K562 (cell line): Measurements from ENCODE around the gene FRMPD3. TPM values are rescaled to one million over a fixed set of nuclear protein-coding genes. Genes with fewer than 3 reads are reported as not detected.

Experiments
- ATAC-seq: fragments of 200-7000 bp; cut with Tn5 transposase; 3 replicates; pipeline ENCODE4 v1.9.1; 2020; ENCODE audit warnings: moderate library complexity
- BruUV-seq: library from RNA; stranded (reverse); fragments of 400-500 nt; replicated peaks from 2 replicates; lab custom pipeline; 2021; lab: Mats Ljungman, UMichigan
- CTCF ChIA-PET: fragments of 300-600 bp; formaldehyde crosslinking; extraction: SDS; loops from one replicate; lab custom pipeline; 2021; ENCODE audit warnings: low intra/inter-chr PET ratio; lab: Yijun Ruan, JAX
- POLR2A ChIA-PET: fragments of 300-600, 350-650 bp; sonication (Branson Sonifier 250); formaldehyde crosslinking; extraction: SDS; loops from one replicate; lab custom pipeline; 2021; ENCODE audit warnings: antibody characterized with exemption, inconsistent platforms; lab: Yijun Ruan, JAX
- DNase-seq, 4 experiments: peaks; one replicate each; pipeline versions ENCODE4 v3.0.0 to v3.0.0-alpha.2; 2011 to 2018; ENCODE audit warnings: low spot score in 3 of 4, mixed read lengths in 3 of 4; ENCODE audit errors: extremely low read depth in 1 of 4
- FAIRE-seq: peaks from 2 replicates; lab custom pipeline; 2011; peaks lifted over from hg19 to GRCh38; lab: Jason Lieb, UNC
- H2AFZ ChIP-seq: 2 replicates; pipeline ENCODE4 v1.6.0; 2011; ENCODE audit warnings: low read depth, low read length, control low read depth, inconsistent platforms
- H3K27ac ChIP-seq: fragments of 200-600 bp; 3 replicates; pipeline ENCODE4 v1.8.0; 2011; ENCODE audit warnings: low read depth, mild to moderate bottlenecking, control low read depth, inconsistent platforms, low read length, moderate library complexity, mixed read lengths; ENCODE audit errors: extremely low read depth
- H3K27me3 ChIP-seq, 2 experiments: fragments of 300-600 bp in 1 of 2; 2 replicates in 1 of 2; 3 replicates in 1 of 2; pipeline versions ENCODE4 v1.6.0 to v1.8.0; 2011; ENCODE audit warnings: inconsistent platforms in 2 of 2, low read length in 2 of 2, mild to moderate bottlenecking in 1 of 2, mixed read lengths in 1 of 2, moderate library complexity in 1 of 2; ENCODE audit not compliant: control insufficient read depth in 2 of 2, insufficient read depth in 2 of 2
- H3K36me3 ChIP-seq: fragments of 300-600 bp; 3 replicates; pipeline ENCODE4 v1.8.0; 2011; ENCODE audit warnings: mild to moderate bottlenecking, low read length, inconsistent platforms; ENCODE audit not compliant: control insufficient read depth, insufficient read depth
- H3K4me1 ChIP-seq, 2 experiments: fragments of 200-600 bp in 1 of 2; replicated peaks in 1 of 2; 2 replicates in 1 of 2; 3 replicates in 1 of 2; pipeline versions ENCODE4 v1.5.1 to v1.8.0; 2011; ENCODE audit warnings: inconsistent platforms in 2 of 2, low read length in 2 of 2, mild to moderate bottlenecking in 1 of 2, mixed read lengths in 1 of 2, moderate library complexity in 1 of 2; ENCODE audit not compliant: control insufficient read depth in 2 of 2, insufficient read depth in 2 of 2
- H3K4me2 ChIP-seq: 2 replicates; pipeline ENCODE4 v1.6.1; 2011; ENCODE audit warnings: low read length, control low read depth, inconsistent platforms, mixed read lengths; ENCODE audit not compliant: insufficient read depth
- H3K4me3 ChIP-seq: fragments of 200-600 bp; sonication (generic), shearing (Covaris generic); 2 replicates; pipeline ENCODE4 v1.5.1; 2016; ENCODE audit warnings: control low read depth, inconsistent platforms
- H3K79me2 ChIP-seq: fragments of 200-600 bp; 3 replicates; pipeline ENCODE4 v1.8.0; 2011; ENCODE audit warnings: low read length, inconsistent platforms; ENCODE audit not compliant: control insufficient read depth, insufficient read depth
- H3K9ac ChIP-seq, 2 experiments: 2 replicates each; pipeline versions ENCODE4 v1.6.0 to v1.6.1; 2011; ENCODE audit warnings: low read depth in 2 of 2, low read length in 2 of 2, control low read depth in 1 of 2, inconsistent platforms in 1 of 2, mild to moderate bottlenecking in 1 of 2, mixed read lengths in 1 of 2; ENCODE audit not compliant: insufficient read depth in 1 of 2
- H3K9me1 ChIP-seq: one replicate; pipeline ENCODE4 v1.6.0; 2011; ENCODE audit warnings: inconsistent platforms, mild to moderate bottlenecking, low read length, moderate library complexity; ENCODE audit not compliant: control insufficient read depth, insufficient read depth
- H3K9me3 ChIP-seq: replicated peaks from 2 replicates; pipeline ENCODE4 v1.5.1; 2011; ENCODE audit warnings: low read depth, low read length, inconsistent platforms; ENCODE audit not compliant: control insufficient read depth, insufficient read depth
- H4K20me1 ChIP-seq: replicated peaks from 2 replicates; pipeline ENCODE4 v1.6.1; 2011; ENCODE audit warnings: low read length, inconsistent platforms, mixed read lengths; ENCODE audit not compliant: control insufficient read depth, insufficient read depth
- CREM ChIP-seq: IDR thresholded peaks from 2 replicates; pipeline ENCODE4 v1.6.1; 2014; ENCODE audit warnings: antibody characterized with exemption, low read depth
- CUX1 ChIP-seq: fragments of 200-800 bp; sonication (Bioruptor generic); IDR thresholded peaks from 2 replicates; pipeline ENCODE4 v1.6.1; 2016; ENCODE audit warnings: missing genetic modification characterization, missing compliant biosample characterization
- E2F8 ChIP-seq: fragments of 450-650 bp; IDR thresholded peaks from 2 replicates; pipeline ENCODE4 v1.7.1; 2018; ENCODE audit warnings: mild to moderate bottlenecking, low read depth; ENCODE audit not compliant: partially characterized antibody
- ELF4 ChIP-seq: fragments of 450-650 bp; formaldehyde crosslinking; IDR thresholded peaks from 2 replicates; pipeline ENCODE4 v1.4.0; 2022; ENCODE audit warnings: missing genetic modification characterization
- GTF3C2 ChIP-seq: IDR thresholded peaks from 3 replicates; pipeline ENCODE4 v1.6.1; 2011; ENCODE audit warnings: borderline replicate concordance, mild to moderate bottlenecking, moderate library complexity; ENCODE audit not compliant: insufficient read length; ENCODE audit errors: extremely low read depth
- HMG20B ChIP-seq: fragments of 250-450 bp; sonication (Bioruptor Pico); IDR thresholded peaks from 2 replicates; pipeline ENCODE4 v1.5.0; 2021; ENCODE audit warnings: mild to moderate bottlenecking
- HNRNPLL ChIP-seq: fragments of 200-400 bp; formaldehyde crosslinking; IDR thresholded peaks from 2 replicates; pipeline ENCODE4 v1.6.1; 2017; ENCODE audit warnings: low read length, low read depth, mild to moderate bottlenecking; ENCODE audit not compliant: poor library complexity, severe bottlenecking
- ZFP91 ChIP-seq: sonication (generic); formaldehyde crosslinking; IDR thresholded peaks from 2 replicates; pipeline ENCODE4 v1.8.0; 2022; ENCODE audit warnings: mild to moderate bottlenecking, missing genetic modification reagents
- ZNF282 ChIP-seq: sonication (generic); formaldehyde crosslinking; IDR thresholded peaks from 2 replicates; pipeline ENCODE4 v1.8.1; 2023; ENCODE audit warnings: missing genetic modification reagents
- ZNF311 ChIP-seq: fragments of 250-450 bp; sonication (Bioruptor Pico); IDR thresholded peaks from 2 replicates; pipeline ENCODE4 v1.4.0; 2020; ENCODE audit warnings: mild to moderate bottlenecking, moderate library complexity
- WGBS: fragments of 100-300 bp; shearing (Covaris generic); methylation state at CpG from one replicate; pipeline ENCODE4 v1.1.6; 2016; ENCODE audit warnings: low coverage, mixed read lengths; ENCODE audit not compliant: insufficient coverage; ENCODE audit errors: missing lambda C conversion rate; 5-methylcytosine and 5-hydroxymethylcytosine counted together
- in situ Hi-C: fragments of 300-500 bp; cut with MboI; formaldehyde crosslinking; loops from 4 replicates; pipeline ENCODE4 v1.15.0; 2018; ENCODE audit warnings: inconsistent platforms, mixed read lengths
- intact Hi-C: fragments of 100-400 bp; cut with micrococcal nuclease; formaldehyde crosslinking; loops from 2 replicates; pipeline ENCODE4 v1.14.2; 2022
- polyA plus RNA-seq, 8 experiments: library from polyadenylated mRNA; depleted of rRNA in 4 of 8; stranded (reverse) in 5 of 8; unstranded in 3 of 8; fragments of >200 nt; fragmentation: Nextera tagmentation in 2 of 8; fragmentation: Illumina TruSeq in 1 of 8; extraction: Ambion mirVana in 2 of 8; extraction: Trizol in 1 of 8; gene quantifications; 2 replicates each; pipeline versions ENCODE4 v1.2.1 to v1.2.3, GENCODE V29; 2011 to 2014; ENCODE audit warnings: inconsistent platforms in 1 of 8, missing spikeins in 1 of 8
- total RNA-seq, 7 experiments: library from RNA; depleted of rRNA in 6 of 7; stranded (reverse); fragments of >200 nt in 6 of 7; fragmentation: Illumina TruSeq in 2 of 7; extraction: Trizol in 2 of 7; gene quantifications; 2 replicates each; pipeline versions ENCODE4 v1.2.1 to v1.2.3, GENCODE V29; 2011 to 2021; ENCODE audit warnings: low replicate concordance in 1 of 7

Gene FRMPD3
- total and polyA plus RNA-seq, 9 of the 15 experiments (the other 6 are each of a cell fraction or from before 2014, with no cell fraction given): not detected

GRCh38 chrX:107467271-107467670, 17.8 kb downstream of the FRMPD3 start:
- 0% methylated on average over 2 of the region's 4 CpGs for WGBS
- H3K9ac ChIP-seq: no peak overlapping the region
- H2AFZ ChIP-seq: no peak overlapping the region
- intact Hi-C loops (no loop called here), in situ Hi-C loops (no loop called here)
- no peak overlapping the region for H3K4me2 ChIP-seq
- H3K4me3 ChIP-seq: no peak overlapping the region
- no peaks in the 10 kb centered on the region for H3K79me2 ChIP-seq
- no peak for DNase-seq
- no peaks in the 10 kb centered on the region for H3K27me3 ChIP-seq
- no peaks in the 10 kb centered on the region for H4K20me1 ChIP-seq
- no peaks in the 10 kb centered on the region for H3K9me1 ChIP-seq
- H3K4me1 ChIP-seq: no peaks in the 10 kb centered on the region
- H3K9me3 ChIP-seq: no peaks in the 10 kb centered on the region
- H3K36me3 ChIP-seq: no peaks in the 10 kb centered on the region
- ChIA-PET POLR2A (no interaction called here), CTCF (no interaction called here)
- ATAC-seq: no peak
- H3K27ac ChIP-seq: no peak overlapping the region
- BruUV-seq: no TSS peak
- no peak for FAIRE-seq
- TF ChIP-seq GTF3C2 (no peak), HNRNPLL (no peak), ZFP91 (CRISPR knock-in tag) (no peak), E2F8 (no peak), ZNF311 (CRISPR knock-in tag) (no peak), ZNF282 (CRISPR knock-in tag) (no peak), HMG20B (CRISPR knock-in tag) (no peak), CREM (no peak), CUX1 (CRISPR knock-in tag) (no peak), ELF4 (CRISPR knock-in tag) (no peak)
